Coronary artery (tissue), 2 donors: ENCODE results near the gene SP4.

ENCODE experiments used
- DNase-seq: peaks from one replicate; pipeline ENCODE4 v3.0.0-alpha.2; 2017; ENCODE audit warnings: low spot score
- H3K27ac ChIP-seq, 2 donors: fragments of 200-600 bp; sonication (generic); one replicate each; pipeline ENCODE4 v1.5.1; 2016 to 2019
- H3K4me3 ChIP-seq: fragments of 200-600 bp; sonication (generic); 2 replicates; pipeline ENCODE4 v1.5.1; 2016; ENCODE audit warnings: mild to moderate bottlenecking, moderate library complexity
- CTCF ChIP-seq: fragments of 200-600 bp; sonication (generic); IDR thresholded peaks from one replicate; pipeline ENCODE4 v1.5.1; 2019; ENCODE audit warnings: antibody characterized with exemption

The SP4 gene

GRCh38 chr7:21486511-21486910 lies 58.6 kb downstream of the SP4 start:
- H3K4me3 ChIP-seq, result no peak overlapping the region
- no peak overlapping the region for H3K27ac ChIP-seq
- no peak for TF ChIP-seq CTCF
- DNase-seq, result no peak

GRCh38 chr7:21495731-21496130 lies 67.8 kb downstream of the SP4 start:
- no peak for DNase-seq
- no peak for TF ChIP-seq CTCF
- Histone ChIP-seq H3K27ac (no peak overlapping the region), H3K4me3 (no peak overlapping the region)

- Histone ChIP-seq H3K4me3 (no peak overlapping the region), H3K27ac (no peak overlapping the region)
- no peak for DNase-seq
- no peak for TF ChIP-seq CTCF
These were observed 69.2 kb downstream of the SP4 start for GRCh38 chr7:21497072-21497471.

GRCh38 chr7:21500117-21500832 lies 72.4 kb downstream of the SP4 start:
- TF ChIP-seq CTCF, result no peak
- Histone ChIP-seq H3K4me3 (no peak overlapping the region), H3K27ac (no peak overlapping the region)
- no peak for DNase-seq

- H3K4me3 ChIP-seq, result no peak overlapping the region
- TF ChIP-seq CTCF, result no peak
- no peak overlapping the region for H3K27ac ChIP-seq
- DNase-seq, result no peak
These were observed 76.1 kb downstream of the SP4 start for GRCh38 chr7:21504021-21504420.

GRCh38 chr7:21507627-21508343 lies 79.9 kb downstream of the SP4 start:
- no peak for DNase-seq
- no peak overlapping the region for H3K4me3 ChIP-seq
- TF ChIP-seq CTCF, result peak; percentile 32
- H3K27ac ChIP-seq, result no peak overlapping the region

- H3K27ac ChIP-seq, result no peak overlapping the region
- no peak for TF ChIP-seq CTCF
- DNase-seq, result no peak
- no peak overlapping the region for H3K4me3 ChIP-seq
These were observed 80.7 kb downstream of the SP4 start for GRCh38 chr7:21508538-21508937.
